ENCODE measurements around the gene KLK1.

DNA sequence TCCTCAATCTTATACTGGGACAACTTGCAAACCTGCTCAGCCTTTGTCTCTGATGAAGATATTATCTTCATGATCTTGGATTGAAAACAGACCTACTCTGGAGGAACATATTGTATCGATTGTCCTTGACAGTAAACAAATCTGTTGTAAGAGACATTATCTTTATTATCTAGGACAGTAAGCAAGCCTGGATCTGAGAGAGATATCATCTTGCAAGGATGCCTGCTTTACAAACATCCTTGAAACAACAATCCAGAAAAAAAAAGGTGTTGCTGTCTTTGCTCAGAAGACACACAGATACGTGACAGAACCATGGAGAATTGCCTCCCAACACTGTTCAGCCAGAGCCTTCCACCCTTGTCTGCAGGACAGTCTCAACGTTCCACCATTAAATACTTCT lies 27.2 kb upstream of the KLK1 start:
- no peak for TF ChIP-seq EHMT2 (IDR thresholded peaks at IDR 0.05; ENCODE audit: low read depth)
- TF ChIP-seq POLR2A (IDR thresholded peaks at IDR 0.05; ENCODE audit: low read length) = no peak
- no peak for TF ChIP-seq EP300 (IDR thresholded peaks at IDR 0.05)
- no peak for TF ChIP-seq CEBPB (IDR thresholded peaks at IDR 0.05)
- no peak for TF ChIP-seq ESRRA (IDR thresholded peaks at IDR 0.05; ENCODE audit: borderline replicate concordance, low read length)
- no peak for TF ChIP-seq KDM5A (IDR thresholded peaks at IDR 0.05)
- TF ChIP-seq CHD2 (IDR thresholded peaks at IDR 0.05; ENCODE audit: low read length, partially characterized antibody) = no peak
- no peak for TF ChIP-seq CHD4 (IDR thresholded peaks at IDR 0.05; ENCODE audit: borderline replicate concordance)
- no peak for TF ChIP-seq RAD21 (conservative IDR thresholded peaks at IDR 0.05 in 1 of 2, IDR thresholded peaks at IDR 0.05 in 1 of 2)
- TF ChIP-seq POLR2AphosphoS2 (conservative IDR thresholded peaks at IDR 0.05; ENCODE audit: low read length) = no peak
- TF ChIP-seq, protein P1, sequence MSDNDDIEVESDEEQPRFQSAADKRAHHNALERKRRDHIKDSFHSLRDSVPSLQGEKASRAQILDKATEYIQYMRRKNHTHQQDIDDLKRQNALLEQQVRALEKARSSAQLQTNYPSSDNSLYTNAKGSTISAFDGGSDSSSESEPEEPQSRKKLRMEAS (IDR thresholded peaks at IDR 0.05) = no peak
- TF ChIP-seq, protein P2, sequence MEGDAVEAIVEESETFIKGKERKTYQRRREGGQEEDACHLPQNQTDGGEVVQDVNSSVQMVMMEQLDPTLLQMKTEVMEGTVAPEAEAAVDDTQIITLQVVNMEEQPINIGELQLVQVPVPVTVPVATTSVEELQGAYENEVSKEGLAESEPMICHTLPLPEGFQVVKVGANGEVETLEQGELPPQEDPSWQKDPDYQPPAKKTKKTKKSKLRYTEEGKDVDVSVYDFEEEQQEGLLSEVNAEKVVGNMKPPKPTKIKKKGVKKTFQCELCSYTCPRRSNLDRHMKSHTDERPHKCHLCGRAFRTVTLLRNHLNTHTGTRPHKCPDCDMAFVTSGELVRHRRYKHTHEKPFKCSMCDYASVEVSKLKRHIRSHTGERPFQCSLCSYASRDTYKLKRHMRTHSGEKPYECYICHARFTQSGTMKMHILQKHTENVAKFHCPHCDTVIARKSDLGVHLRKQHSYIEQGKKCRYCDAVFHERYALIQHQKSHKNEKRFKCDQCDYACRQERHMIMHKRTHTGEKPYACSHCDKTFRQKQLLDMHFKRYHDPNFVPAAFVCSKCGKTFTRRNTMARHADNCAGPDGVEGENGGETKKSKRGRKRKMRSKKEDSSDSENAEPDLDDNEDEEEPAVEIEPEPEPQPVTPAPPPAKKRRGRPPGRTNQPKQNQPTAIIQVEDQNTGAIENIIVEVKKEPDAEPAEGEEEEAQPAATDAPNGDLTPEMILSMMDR (IDR thresholded peaks at IDR 0.05) = no peak
- no peak for TF ChIP-seq BHLHE40 (IDR thresholded peaks at IDR 0.05; ENCODE audit: low read depth, low read length)
